ENCODE data around the gene TMEM125.

TMEM125 gene

DNA sequence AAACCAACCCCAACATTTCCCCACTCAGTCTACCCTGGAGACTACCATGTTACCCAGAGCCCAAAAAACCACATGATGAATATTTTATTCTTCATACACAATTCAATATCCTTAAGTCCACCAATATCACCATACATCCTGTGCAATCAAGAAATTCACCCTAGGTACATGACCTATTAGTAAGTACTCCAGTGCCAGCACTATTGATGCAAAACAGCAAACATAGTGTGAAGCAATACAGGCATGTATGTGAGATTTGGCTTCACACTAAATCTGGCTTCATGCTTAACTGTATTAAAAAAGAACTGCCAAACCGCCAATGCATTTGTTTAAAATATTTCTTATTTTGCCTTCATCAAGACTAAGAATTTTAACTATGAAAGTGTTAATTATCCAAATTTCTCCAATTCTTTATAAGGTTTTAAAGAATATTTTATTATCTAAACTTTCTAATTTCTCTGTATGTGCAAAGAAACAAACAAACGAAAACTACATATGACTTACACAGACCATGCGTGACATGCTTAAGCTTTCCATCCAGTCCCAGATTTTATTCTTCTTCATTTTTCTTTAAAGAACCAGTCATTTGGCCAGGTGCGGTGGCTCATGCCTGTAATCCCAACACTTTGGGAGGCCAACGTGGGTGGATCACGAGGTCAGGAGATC, 22.4 kb upstream of the TMEM125 start:
- DNase-seq = no peak

DNA sequence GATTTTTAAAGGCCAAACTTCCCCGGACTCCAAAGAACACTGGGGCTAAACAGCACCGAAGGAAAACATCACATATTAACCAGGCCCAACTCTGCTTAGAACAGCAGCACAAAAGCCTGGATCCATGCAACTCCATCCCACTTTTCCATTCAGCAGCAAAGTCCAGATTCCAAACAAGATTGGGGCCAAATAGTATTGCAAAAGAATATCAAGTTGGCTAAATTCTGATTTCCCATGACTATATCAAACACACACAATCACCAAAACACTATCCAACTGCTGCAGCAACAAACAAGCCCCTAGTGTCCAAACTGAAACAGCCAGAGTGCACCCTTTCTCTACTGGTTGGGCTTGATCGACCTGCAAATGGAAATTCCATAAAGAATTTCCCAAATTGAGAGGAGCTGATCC, 19.4 kb upstream of the TMEM125 start:
- no peak for DNase-seq

DNA sequence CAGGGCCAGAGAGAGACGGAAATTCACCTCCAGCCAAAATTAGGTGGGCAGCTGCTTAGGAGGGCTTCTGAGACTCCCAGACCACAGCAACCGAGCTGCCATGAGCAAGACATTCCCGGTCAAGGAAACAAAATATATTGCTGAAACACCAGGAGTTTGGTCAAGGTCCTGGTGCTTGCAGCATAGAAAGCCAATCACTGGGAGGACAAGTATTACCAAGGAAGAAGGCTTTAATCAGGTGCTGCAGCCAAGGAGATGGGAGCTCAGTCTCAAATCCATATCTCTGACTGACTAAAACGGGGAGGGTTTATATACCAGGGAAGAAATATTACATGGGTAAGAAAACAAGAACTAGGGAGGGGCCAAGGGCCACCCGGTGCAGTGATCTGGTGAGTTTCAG, 18.8 kb upstream of the TMEM125 start:
- DNase-seq = no peak

DNA sequence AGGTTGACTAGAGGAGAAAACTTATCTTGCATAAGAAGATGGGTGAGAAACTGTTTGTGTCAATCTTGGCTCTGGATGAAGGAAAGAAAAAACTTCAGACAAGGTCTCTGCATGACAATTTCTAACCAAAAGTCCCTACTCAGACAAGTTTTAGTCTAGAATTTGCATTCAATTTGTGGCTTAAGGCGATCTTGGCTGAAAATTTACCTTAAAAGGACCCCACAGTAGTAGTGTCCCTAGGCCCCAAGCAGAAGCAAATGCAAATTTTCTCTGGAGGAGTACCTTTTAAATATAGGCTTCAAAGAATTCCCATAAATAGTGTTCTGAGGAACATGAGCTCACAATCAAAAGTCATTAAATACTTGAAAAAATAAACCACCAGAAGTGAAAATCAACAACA, 17.6 kb upstream of the TMEM125 start:
- DNase-seq = no peak

DNA sequence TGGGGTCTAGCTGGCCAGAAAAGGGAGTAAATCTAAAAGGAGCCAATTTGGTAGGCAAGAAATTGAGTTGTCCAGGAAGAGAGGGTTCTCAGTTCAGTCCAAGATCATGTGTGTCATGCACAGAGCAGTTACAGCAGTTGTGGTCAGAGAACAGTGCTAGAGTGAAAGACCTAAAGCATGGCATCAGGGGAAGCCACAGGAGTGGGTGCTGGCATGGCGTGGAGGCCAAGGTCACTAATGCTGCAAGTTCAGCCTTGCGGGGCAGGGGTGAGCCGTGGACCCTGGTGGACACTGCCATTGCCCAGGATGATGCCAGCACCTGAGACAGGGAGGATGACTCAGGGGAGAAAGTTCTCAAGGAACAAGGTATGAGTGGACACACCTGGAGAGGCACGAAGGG, 16.6 kb upstream of the TMEM125 start:
- DNase-seq = no peak

DNA sequence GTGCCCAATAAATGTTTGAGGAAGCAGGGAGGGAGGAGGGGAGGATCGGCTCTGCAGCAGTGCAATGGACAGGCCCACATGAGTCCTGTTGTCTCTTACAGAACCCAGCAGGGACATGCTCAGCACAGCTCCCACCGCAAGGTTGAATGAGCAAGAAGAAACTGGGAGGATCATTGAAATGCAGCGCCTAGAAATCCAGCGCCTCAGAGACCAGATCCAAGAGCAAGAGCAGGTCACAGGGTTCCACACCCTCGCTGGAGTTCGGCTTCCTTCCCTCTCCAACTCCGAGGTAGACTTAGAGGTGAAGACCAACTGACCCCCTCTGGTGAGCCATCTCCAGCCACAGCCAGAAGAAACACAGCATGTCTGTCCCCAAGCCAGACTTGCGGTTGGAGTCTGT, 15.9 kb upstream of the TMEM125 start:
- no peak for DNase-seq

DNA sequence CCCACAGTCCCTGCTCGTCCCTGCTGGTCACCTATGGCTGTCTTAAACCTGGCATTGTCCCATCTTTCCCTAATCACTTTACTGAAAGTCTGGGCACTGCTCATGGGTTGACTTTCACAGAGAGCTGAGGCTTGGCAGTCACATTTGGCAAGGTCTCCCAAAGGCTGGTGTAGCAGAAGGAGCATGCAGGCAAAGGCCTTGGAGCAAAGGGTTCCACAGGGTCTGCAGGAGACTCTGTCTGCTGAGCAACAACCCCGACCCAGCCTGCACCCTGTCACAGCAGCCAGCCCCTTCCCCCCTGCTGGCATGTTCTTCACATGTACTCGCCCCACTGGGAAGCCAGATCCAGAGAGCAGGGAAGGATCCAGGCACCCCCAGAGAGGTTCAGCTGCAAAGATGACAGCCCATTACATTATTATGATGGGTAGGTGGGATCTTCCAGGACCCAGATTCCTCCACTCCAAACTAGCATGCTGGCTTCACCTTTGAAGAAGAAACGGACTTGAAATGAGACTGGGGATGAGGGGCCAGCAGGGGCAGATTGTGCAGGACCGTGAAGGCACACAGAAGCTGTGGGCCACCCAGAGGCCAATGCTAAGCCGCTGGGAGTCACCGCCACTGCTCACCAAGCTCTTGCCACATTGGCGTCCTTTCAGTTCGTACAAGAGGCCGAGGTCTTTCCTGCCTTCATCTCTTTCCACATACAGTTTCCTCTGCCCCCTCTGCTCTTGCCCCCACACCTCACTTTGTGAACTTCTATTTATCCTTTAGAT, 14.2 kb upstream of the TMEM125 start:
- DNase-seq = no peak

DNA sequence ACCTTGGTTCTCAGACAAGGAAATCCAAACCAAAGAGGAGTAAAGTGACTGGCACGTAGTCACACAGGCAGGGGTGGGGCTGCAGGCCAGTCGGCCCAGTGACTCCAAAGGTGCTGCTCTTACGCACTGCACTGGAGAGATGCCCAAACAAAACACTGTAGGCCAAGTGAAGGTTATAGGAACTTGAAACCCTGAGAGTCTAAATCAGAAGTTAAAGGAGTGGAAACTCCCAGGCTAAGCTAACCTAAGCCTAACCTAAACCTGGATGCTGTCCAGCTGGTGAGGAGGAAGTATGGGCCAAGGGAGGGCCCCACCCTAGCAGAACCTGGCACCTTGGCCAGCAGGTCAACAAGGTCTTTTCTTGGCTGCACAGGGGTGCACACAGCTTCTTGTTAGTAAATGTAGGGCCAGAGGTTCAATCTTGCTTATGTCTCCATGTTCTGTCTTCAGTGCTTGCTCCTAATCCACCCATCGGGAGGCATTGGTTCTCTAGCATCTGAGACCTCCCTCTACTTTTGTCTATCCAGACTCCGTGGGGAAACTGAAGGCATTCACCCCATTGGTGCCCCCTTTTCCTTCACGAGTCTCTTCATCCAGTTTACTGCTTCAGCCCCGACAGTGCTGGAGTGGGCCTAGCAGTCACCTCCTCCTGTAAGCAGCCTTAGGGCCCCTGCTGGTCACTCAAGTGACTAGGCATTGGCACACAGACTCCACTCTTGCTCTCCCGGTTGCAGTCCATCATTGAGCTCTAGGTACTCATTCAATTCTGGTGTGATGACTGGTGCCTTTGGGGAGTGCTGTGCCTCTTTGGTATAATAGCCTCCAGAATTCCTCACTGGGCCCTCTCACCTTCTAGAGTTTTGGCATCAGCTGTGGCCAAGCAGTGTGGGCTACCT, 12.9 kb upstream of the TMEM125 start:
- DNase-seq = no peak

DNA sequence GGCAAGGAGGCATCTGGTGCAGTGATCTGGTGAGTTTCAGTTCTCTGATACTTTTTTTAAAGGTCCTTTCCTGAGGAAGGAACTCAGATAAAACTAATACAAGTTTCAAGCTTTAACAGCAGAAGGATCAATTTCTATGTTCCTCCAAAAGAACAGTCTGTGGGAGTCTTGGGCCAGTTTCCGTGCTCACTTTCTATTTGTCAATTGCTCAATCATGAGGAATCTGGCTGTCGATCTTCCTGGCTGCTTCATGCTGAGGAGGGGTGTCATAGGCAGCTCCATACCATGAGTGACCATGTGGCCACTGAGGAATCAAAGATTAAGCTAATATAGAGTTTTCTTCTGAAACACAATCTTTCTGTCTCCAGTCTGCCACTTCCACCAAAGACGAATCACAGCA, 11.4 kb upstream of the TMEM125 start:
- DNase-seq = no peak

DNA sequence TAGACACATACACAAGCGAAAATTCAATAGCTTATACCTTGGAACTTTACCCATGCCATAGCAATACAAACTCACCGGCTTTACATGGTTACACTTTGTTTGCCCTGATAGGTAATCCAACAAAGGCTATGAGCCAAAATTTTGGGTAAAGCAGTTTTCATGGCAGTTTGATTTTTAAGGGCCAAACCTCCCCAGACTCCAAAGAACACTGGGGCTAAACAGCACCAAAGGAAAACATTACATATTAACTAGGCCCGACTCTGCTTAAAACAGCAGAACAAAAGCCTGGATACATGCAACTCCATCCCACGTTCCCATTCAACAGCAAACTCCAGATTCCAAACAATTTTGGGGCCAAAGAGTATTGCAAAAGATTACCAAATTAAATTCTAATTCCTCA, 4.4 kb upstream of the TMEM125 start:
- no peak for DNase-seq

DNA sequence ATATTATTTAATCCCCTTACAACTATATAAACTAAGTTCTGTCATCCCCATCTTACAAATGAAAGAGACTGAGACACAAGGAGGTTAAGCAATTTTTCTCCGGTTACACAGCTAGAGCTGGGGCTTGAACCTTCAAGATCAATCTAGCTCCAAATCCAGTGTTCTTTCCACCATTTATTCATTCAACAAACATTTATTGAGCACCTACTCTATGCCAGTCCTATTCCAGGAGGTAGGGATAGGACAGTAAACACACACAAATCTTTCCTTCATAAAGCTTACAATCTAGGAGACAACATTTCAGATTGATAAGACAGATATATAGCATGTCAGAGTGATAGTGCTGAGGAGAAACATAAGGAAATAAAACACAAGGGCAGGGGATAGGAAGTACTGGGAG, 2.9 kb upstream of the TMEM125 start:
- DNase-seq = no peak

DNA sequence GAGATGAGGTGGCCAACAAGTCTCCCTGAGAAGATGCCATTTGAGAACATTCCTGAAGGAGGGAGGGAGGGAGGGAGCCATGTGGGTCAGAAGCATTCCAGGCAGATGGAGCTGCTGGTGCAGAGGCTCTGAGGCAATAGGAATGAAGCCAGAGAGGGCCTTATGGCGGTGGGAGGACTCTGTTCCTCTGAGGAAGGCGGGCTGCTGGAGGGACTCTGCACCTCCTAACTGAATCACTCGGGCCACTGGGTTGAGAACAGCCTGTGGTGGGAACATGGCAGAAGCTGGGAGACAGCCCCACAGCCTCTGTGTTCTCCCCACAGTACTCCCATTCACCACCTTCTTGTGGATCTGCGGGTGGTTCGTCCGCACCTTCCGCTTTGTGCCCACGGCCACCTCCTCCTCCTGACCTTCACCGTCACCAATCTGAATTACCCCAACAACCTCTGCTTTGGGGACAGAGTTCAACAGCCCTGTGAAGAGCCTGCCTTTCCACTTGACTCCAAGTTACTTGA, 2.4 kb upstream of the TMEM125 start:
- no peak for DNase-seq

DNA sequence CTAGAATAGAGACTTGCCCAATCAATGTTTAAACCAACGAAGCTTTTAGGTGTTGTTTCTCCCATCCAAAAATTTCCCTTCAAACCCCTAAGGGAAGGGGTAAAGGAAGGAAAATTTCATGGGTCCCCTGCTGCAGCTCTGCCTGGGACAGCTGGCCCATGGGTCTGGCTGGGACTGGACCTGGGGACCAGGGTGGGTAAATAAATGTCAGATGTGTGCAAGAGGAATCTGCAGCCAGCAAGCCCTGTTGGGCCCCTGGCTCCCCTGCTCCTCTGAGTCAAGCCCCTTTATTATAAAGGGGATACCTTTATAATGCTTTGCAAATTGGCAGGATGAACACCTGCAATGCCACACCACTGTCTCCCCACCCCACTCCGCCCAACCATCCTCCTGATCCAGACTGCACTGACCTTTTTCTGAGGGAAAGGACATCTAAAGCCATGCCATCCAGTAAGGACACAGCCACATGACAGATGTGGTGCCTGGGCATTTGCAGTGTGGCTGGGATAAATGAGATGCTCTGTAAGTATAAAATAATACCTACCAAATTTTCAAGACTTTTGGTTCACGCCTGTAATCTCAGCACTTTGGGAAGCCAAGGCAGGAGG, 1.9 kb upstream of the TMEM125 start:
- DNase-seq = no peak

DNA sequence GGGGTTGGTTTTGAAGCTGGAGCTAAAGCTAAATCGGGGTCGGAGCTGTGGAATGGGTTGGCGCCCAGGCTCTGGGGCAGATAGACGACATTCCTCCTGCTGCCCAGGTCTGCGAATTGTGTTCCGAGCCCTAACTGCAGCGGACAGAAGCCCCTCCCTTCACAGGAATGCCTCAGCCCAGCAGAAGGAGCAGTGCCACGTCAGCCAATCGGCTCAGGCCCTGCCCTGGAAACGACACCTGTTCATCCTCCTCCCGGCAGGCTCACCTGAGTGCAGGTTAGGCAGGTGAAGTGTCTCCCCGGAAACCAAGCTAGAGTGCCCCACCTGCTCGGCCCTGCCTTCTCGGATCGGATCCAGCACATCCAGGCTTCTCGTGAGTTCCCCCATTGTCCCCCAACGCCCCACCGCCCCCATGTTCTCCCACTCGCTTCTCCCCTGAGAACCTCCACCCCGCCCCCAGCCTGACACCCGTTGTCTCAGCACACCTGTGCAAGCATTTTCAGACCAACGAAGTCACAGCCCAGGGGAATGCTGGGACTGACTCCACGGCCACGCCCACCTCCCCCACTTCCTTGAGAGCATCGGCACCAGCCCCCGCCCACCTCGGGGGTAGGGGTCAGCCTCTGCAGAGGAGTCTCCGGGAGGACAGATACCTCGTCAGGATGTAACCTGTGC, 775 bp downstream of the TMEM125 start:
- DNase-seq = no peak

DNA sequence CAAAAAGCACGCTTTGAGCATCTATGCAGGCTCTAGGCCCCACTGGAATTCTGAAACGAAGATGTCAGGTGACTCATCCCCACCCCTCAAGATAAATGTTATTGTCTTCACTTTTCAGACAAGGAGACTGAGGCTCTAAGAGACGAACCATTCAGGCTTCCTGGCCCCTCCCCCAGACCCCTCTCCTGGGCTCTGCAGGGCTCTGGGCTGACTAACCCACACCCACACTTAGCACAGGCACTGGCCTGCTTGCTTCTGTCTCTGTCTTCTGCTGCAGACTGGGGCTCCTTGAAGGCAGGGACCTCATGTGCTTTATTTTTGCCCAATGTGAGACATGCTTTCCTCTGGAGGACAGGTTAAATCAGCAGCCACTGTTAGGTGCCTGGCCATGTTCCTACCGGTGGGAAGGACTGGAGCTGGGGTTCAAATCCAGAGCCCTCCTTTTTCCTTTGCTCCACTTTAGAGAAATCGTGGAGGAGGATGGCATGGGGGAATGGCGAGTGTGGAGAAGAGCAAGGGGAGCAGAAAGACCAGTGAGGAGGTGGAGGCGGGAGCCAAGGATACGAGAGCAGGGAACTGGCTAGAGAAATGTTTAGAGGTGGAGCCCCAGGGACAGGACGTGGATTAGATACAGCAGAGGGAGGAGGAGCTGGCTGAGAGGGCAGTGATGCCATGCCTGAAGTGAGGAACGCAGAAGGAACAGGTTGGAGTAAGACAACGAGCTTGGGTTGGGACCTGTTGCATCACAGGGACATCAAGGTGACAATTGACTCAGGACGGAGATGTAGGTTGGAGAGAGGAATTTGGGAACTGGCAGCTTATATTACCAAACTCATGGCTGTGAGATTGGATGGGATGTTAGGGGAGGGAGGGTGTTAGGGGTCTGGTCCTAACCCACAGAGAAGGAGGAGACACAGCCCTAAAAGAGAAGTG, 1.7 kb downstream of the TMEM125 start:
- DNase-seq = no peak

DNA sequence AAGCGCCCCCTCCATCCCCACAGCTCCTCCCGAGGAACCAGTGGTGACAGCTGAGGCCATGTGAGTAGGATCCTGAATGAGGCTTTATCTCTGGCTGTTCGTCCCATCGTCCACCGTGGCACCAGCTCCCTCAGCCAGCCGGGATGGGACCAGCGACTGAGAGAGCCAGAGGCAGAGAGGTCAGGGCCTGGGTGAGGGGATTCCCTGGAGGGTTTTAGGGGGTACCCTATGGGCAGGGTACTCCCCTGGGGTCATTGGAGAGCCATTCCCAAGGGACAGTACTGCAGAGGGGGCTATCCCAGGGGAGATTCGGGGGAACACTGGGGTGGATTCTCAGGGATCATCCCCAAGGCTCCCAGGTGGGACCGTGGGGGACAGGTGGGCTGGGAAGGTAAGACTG, 2.4 kb downstream of the TMEM125 start:
- DNase-seq = no peak

DNA sequence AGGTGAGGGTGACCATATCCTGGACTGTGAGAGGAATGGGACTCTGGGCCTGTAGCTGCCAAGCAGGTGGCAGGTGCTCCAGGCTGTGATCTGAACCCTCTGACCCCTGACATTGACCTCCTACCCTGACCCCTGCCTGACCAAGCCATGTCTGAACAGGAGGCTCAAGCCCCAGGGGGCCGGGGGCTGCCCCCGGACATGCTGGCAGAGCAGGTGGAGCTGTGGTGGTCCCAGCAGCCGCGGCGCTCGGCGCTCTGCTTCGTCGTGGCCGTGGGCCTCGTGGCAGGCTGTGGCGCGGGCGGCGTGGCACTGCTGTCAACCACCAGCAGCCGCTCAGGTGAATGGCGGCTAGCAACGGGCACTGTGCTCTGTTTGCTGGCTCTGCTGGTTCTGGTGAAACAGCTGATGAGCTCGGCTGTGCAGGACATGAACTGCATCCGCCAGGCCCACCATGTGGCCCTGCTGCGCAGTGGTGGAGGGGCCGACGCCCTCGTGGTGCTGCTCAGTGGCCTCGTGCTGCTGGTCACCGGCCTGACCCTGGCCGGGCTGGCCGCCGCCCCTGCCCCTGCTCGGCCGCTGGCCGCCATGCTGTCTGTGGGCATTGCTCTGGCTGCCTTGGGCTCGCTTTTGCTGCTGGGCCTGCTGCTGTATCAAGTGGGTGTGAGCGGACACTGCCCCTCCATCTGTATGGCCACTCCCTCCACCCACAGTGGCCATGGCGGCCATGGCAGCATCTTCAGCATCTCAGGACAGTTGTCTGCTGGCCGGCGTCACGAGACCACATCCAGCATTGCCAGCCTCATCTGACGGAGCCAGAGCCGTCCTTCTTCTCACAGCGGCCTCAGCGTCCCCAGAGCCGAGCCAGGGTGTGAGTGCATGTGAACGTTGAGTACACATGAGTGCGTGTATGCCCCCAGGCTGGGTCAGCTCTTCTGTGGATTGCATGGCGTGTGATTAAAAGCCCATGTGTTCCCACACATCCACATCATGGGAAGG, 3.1 kb downstream of the TMEM125 start:
- no peak for DNase-seq

DNA sequence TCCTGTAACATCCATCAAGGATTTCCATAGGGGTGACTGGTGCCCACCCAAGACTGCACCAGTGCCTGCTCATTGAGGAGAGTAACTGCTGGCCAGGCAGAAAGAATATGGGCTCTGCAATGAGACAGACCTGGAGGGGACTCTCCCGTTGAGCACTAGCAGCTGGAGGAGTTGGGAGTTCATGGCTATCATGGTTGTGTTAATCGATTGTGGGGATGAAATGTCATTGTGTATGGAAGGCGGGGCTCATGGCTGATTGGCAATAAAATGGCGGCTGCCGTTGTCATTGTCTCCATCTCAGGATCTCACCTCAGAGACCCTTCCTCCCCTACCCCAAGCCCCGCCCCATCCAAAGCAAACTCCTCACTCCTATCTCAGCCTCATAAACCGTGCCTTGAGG, 3.9 kb downstream of the TMEM125 start:
- no peak for DNase-seq

DNA sequence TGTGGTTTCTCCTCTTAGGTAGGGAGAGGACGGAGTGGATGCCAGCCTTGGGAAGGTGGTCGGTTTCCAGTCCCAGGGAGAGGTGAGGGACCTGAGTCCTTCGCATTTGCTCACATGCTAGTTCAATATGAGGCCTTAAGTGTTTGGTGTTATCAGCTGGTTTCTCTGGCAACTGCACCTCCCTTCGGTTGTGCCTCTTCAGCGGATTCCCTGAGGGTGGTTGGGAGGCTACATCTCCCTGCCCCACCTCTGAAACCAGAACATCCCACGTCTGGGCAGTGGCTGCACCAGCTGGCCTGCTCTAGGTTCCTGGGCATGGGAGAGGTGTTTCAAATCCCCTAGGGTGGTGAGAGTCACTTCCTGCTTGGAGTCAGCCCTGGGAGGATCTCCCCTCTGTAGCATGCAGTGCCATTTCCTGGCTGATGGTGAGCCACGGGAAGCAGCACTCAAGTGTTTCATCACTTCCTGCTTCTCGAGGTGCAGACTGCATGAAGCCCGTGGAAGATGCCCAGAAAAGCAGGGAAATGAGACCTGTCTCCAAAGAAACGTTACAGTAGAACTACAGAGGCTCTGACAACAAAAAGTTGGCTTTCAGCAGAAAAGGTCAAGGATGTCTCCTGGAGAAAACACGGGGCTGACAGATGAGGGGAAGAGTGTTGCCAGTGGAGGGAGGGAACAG, 4.5 kb downstream of the TMEM125 start:
- peak; percentile 24 for DNase-seq
